Measurements from ENCODE around the gene WASF3.

- TF ChIP-seq CTCF (IDR thresholded peaks at IDR 0.05; ENCODE audit: insufficient read depth, low read depth, low read length) (no peak), EZH2 (IDR thresholded peaks at IDR 0.05; ENCODE audit: insufficient read depth, low read length) (no peak)
Measured at GRCh38 chr13:26682606-26683005, 125.1 kb downstream of the WASF3 start.
